ENCODE results near the gene TBC1D7.

The TBC1D7 gene

GRCh38 chr6:13294499-13295069 lies 33.8 kb downstream of the TBC1D7 start:
- TF ChIP-seq, protein P1, sequence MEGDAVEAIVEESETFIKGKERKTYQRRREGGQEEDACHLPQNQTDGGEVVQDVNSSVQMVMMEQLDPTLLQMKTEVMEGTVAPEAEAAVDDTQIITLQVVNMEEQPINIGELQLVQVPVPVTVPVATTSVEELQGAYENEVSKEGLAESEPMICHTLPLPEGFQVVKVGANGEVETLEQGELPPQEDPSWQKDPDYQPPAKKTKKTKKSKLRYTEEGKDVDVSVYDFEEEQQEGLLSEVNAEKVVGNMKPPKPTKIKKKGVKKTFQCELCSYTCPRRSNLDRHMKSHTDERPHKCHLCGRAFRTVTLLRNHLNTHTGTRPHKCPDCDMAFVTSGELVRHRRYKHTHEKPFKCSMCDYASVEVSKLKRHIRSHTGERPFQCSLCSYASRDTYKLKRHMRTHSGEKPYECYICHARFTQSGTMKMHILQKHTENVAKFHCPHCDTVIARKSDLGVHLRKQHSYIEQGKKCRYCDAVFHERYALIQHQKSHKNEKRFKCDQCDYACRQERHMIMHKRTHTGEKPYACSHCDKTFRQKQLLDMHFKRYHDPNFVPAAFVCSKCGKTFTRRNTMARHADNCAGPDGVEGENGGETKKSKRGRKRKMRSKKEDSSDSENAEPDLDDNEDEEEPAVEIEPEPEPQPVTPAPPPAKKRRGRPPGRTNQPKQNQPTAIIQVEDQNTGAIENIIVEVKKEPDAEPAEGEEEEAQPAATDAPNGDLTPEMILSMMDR (conservative IDR thresholded peaks at IDR 0.05; ENCODE audit: low read depth, low read length): no peak
- no peak overlapping the region for H3K4me3 ChIP-seq (ENCODE audit: low read depth, low read length)
- DNase-seq (ENCODE audit: low read depth): peak; percentile 48

- TF ChIP-seq, protein P1 (conservative IDR thresholded peaks at IDR 0.05; ENCODE audit: low read depth, low read length): no peak
- H3K4me3 ChIP-seq (ENCODE audit: low read depth, low read length): no peak overlapping the region
- no peak for DNase-seq (ENCODE audit: low read depth)
These were observed 35.6 kb downstream of the TBC1D7 start for GRCh38 chr6:13292774-13293173.

GRCh38 chr6:13290335-13290734 lies 38.0 kb downstream of the TBC1D7 start:
- no peak overlapping the region for H3K4me3 ChIP-seq (ENCODE audit: low read depth, low read length)
- peak; percentile 16 for DNase-seq (ENCODE audit: low read depth)
- TF ChIP-seq, protein P1 (conservative IDR thresholded peaks at IDR 0.05; ENCODE audit: low read depth, low read length): no peak

DNA sequence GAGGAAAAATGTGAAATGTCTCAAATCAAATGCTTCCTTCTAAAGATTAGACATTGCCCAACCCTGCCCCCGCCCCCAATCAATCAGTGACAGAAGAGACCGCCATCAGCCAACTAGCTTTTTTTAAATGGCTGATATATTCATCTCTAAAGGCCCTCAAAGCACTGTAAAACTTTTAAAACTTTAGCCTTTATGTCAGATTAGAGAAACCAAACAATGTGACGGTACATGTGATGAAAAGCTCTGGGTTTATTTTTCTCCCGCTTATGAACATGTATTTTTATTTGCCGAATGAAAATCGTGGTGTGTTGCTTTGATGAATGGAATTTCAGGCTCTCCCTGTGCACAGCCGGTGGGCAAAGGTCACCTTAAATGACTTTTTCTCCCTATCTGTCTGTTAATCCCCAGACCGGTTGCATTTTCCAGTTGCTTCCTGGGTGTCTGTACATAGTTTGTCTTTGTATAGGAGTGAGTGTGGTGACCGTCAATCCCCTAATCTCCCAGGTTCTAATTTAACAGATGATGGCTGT lies 38.5 kb downstream of the TBC1D7 start:
- peak; percentile 13 for DNase-seq (ENCODE audit: low read depth)
- TF ChIP-seq, protein P1 (conservative IDR thresholded peaks at IDR 0.05; ENCODE audit: low read depth, low read length): no peak

GRCh38 chr6:13288969-13289391 lies 39.4 kb downstream of the TBC1D7 start:
- no peak for DNase-seq (ENCODE audit: low read depth)
- TF ChIP-seq, protein P1 (conservative IDR thresholded peaks at IDR 0.05; ENCODE audit: low read depth, low read length): no peak
- no peak overlapping the region for H3K4me3 ChIP-seq (ENCODE audit: low read depth, low read length)

More for the DNA sequence above, 38.5 kb downstream of the TBC1D7 start:
- no peak overlapping the region for H3K4me3 ChIP-seq (ENCODE audit: low read depth, low read length)

- TF ChIP-seq, protein P1 (conservative IDR thresholded peaks at IDR 0.05; ENCODE audit: low read depth, low read length): no peak
- DNase-seq (ENCODE audit: low read depth): no peak
- no peak overlapping the region for H3K4me3 ChIP-seq (ENCODE audit: low read depth, low read length)
These were observed 39.9 kb downstream of the TBC1D7 start for GRCh38 chr6:13288481-13288880.

DNA sequence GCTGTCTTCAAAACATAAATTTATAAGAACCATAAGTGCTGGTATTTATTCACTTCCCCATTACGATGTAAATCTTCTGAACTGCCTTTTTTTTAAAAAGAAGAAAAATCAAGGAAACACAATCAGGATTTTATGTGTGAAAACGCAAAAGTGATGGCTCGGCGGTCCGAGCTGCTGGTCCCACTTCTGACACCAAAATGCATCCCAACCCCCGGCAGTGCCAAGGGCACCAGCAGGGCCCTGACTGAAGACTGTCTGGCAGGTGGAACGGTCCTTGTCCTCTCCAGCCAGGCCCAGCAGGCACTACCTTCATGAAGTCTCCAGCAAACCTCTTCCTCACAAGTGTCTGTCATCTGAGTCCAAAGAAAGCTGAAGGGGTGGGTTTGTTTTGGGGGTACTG lies 41.2 kb downstream of the TBC1D7 start:
- TF ChIP-seq, protein P1 (conservative IDR thresholded peaks at IDR 0.05; ENCODE audit: low read depth, low read length): no peak
- DNase-seq (ENCODE audit: low read depth): no peak
- no peak overlapping the region for H3K4me3 ChIP-seq (ENCODE audit: low read depth, low read length)

Data from choroid plexus epithelial cell (primary cell).